NCI-H526 (cell line): Measurements from ENCODE around the gene SLC4A1AP.
A peak's percentile ranks its signal among the peaks of the same experiment; 100 is the strongest.

Experiments used
- DNase-seq, 2 experiments: peaks; one replicate each; lab custom pipeline; 2025; lab: John Stamatoyannopoulos, UW

The SLC4A1AP gene

DNA sequence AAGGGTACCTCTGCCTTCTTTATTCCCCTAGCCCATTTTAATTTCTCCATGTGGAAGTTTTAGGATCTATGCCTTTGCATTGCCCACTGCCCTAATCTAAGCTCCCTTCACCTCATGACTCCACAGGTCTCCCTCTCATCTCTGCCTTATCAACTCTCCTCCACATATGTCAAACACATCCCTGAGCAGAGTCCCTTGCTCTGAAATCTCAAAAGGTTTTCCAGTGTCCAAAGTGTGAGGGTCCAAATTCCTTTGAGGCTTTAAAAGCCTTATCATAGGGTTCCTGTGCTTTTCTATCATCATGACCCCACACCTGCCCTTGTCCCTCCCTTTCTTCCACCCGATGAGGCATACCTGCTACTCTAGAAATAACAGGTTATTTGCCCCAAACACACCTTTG is 38.6 kb downstream of the SLC4A1AP start:
- DNase-seq = no peak

DNA sequence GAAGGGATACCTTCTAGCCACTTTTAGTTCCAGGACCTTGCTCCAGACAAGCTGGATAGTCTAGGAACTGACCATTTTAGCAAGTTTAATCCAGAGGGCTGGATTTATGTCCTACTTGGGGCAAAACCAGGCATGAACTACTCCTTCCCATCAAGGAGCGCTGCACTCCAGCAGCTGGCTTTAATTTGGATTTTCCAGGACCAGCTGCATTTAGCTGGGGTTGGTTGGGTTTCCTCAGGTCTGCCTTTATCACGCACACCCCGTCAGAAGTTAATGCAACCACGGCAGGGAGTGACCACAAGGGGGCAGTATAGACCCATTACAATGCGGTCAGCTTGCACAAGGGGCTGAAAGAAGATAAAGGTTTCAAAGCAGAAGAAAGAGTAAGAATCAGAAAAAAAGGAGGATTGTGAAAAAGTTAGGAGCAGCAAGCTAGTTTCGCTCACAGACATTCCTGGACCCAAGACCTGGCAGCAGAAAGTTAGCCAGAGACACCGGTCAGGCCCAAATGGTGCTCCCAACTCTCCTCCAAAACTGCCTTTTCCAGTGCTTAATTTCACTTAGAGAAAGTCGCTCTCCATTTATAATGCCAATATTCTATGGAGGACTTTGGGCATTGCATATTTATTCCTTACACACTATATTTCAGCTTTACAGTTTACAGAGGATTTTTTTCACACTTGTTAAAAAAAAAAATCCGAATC is 40.1 kb downstream of the SLC4A1AP start:
- peak; percentile 65 to 84 for DNase-seq

DNA sequence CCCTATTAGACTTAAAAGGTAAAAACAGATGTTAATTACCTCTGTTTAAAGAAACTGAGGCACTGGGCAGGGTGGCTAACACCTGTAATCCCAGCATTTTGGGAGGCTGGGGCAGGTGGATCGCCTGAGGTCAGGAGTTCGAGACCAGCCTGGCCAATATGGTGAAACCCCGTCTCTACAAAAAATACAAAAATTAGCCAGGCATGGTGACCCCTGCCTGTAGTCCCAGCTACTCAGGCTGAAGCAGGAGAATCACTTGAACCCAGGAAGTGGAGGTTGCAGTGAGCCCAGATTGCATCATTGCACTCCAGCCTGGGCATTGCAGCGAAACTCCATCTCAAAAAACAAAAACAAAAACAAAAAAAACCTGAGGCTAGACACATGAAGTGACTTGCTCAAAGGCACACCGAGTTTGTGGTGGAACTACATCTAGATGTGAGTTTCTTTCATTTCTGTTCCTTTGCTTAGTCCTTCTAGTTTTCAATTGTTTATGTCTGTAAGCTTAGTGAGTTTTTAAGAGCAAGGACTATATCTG is 40.7 kb downstream of the SLC4A1AP start:
- no peak for DNase-seq

DNA sequence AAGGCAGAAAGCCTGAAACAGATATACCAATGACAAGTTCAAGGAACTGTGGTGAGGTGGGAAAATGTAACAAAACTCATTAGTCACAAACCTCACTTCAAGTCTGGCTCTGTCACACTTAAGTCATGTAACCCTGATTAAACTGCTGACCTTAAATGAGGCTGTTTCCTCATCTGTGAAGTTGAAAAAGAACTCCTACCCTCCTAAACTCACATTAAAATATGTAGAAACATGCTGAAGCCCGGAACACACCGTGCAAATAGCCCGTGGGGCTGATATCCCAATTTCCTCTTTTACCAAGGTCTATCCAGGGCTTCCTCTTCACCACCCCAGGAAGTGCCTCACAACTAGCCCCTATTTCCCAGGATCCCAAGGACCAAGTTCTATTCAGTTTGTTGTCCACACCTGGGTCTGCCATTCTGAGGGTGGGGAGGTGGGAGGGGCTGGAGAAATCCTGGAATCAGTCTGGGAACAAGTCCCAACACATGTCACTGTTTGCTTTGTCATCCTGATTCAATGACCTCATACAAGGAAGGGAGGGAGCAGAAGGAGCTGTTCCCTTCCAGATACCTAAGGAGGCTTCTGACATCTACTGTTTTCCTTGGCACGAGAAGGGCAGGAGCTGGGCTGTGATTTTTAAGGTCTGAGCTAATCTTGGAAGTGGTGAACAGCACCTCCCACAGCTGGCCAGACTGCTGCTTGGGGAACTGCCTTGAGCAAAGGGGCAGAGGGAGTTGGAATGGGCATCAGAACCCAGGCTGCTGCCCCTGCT is 42.3 kb downstream of the SLC4A1AP start:
- peak; percentile 6 to 18 for DNase-seq

DNA sequence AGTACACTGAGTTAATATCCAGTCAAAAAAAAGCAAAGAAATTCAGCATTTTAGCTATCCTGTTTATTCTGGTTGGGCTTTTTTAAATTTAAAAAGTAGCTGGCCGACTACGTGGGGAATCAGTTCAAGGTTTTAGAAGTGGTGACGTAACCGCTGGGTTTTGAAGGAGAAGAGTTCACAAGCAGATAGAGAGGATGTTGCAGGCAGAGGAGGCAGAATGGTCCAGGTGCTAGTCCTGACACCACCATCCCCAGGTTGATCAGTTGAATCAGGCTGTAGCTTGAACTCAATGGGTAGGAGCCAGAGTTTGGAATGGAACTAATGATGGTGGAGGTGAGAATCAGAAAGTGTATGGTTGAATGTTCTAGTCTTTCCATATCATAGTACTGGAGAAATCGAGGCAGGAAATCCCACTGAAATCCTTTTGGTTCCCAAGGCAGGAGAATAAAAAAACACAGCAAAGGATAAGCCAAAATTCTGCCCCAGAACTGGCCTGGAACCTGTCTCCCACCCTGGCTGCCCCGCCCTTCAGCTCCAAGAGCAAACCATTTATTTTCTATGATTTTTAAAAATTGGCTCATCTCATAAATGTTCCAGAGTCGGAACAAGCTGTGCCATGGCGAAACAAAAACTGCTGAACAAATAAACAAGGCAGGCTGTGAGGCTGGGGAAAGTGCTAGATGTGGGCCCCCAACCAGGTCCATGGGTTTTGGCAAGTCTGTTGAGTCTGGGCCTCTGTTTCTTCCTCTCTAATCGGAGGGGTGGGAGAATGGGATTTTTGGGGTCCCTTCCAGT is 44.0 kb downstream of the SLC4A1AP start:
- DNase-seq = no peak

DNA sequence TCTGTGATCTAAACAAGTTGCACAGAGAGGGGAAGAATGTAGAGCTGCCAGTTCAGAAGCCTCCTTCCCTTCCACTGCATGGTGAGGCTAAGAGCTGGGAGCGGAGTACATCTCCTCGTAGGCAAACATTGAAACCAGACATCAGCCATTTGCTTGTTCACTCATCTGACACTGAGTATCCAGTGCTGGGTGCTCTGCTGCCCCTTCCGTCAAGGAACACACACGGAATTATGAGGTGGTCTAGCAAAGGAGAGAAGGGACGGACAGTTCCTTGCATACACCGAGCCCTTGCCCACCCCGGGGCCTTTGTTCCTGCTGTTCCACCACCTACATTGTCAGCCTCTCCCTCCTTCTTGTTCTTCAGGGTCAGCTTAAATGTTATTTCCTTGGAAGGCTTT is 44.6 kb downstream of the SLC4A1AP start:
- no peak for DNase-seq

DNA sequence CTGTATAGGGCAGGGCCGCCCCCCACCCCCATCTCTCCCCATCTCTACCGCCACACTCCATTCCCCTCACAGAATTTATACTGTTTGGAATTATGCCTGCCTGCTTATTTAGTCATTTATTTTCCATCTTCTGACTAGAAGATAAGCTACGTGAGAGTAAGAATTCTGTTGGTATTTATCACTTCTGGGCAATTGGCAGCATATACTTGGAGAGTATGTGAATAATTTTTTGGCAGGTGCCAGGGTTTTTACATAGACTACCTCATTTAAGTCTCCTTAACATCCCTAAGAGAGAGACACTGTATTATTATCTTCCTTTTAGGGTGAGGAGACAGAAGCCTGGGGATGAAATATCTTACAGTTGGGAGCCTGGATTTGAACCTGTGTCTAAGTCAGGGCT is 45.0 kb downstream of the SLC4A1AP start:
- DNase-seq = no peak

DNA sequence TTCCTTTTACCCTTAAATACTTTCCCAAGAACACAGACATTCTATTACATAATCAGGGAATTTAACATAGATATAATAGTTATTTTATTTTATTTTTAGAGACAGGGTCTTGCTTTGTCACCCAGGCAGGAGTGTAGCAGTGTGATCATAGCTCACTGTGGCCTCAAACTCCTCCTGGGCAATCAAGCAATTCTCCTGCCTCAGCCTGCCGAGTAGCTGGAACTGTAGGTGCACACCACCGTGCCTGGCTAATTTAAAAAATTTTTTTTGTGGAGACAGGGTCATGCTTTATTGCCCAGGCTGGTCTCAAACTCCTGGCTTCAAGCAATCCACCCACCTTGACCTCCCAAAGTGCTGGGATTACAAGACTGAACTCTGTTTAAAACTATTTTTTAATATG is 45.6 kb downstream of the SLC4A1AP start:
- DNase-seq = no peak

DNA sequence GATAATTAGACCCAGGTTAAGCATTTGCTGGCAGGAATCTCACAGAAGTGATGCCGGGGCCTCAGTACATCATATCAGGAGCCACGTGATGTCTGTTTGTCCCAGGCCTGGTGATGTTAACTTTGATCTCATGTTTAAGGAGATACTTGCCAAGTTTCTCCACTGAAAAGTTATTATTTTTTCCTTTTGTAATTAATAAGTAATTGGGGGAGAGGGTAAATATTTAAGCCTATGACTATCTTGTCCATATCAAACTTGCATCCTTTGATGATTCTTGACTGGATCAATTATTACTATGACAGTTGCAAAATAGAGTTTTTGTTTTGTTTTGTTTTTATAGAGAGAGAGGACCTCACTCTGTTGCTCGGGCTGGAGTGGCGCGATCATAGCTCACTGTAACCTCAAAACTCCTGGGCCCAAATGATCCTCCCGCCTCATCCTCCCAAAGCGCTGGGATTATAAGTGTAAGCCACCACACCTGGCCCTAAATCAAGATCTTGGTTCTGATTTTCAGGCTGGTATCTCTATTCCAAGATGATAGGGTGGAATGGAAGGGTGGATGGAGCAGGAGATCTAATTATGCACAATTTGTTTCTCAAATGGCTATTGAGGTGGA is 46.4 kb downstream of the SLC4A1AP start:
- no peak for DNase-seq

DNA sequence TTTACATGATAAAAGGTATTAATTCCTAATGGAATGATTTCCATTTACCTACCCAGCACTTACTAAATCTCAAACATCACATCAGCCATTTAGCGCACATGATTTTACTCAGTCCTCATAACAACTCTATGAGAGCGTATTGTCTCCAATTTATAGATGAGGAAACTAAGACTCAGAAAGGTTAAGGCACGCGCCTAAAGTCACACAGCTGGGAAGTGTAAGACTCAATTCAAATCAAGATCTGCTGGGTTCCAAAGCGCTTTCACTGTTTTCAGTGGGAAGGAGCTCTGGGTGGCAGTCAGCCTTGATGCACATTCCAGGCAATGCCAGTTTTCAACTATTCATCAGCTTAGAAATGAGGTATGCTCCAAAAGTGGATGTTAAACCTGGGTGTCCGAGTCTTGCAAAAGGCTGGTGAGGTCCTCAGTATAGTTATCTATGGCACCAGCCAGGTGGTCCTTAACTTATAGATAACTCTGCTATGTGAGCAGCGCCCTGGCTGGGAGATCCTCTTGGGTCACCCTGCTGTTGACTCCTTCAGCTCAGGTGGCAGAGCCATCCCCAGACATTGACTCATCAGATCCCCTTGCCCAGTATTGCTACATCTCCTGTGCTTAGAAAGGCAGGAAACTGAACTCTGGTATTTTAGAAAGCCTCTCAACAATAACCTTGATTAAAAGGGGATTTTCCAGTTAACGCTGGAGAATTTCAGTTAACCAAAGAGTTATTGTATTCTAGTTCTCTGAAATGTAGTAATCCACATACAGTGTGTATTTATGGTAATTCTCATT is 47.1 kb downstream of the SLC4A1AP start:
- DNase-seq = no peak

DNA sequence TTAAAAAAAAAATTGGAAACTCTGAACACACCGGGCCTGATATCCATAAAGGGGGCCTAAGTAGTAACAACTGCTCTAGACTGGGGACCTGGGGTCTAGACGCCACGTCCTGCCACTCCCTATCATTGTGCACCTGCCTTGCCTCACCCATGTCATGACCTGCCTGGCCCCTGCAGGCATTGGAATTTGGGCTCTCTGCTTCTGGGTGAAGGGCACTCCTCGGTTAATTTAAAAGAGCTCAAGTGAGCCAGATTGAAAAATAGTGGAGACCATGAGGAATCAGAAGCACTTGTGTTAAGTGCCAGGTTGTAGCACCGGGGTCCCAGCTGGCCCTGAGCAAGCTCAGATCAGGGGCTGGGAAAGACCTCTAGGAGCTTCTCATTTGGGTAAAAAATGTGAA is 48.1 kb downstream of the SLC4A1AP start:
- DNase-seq = no peak

DNA sequence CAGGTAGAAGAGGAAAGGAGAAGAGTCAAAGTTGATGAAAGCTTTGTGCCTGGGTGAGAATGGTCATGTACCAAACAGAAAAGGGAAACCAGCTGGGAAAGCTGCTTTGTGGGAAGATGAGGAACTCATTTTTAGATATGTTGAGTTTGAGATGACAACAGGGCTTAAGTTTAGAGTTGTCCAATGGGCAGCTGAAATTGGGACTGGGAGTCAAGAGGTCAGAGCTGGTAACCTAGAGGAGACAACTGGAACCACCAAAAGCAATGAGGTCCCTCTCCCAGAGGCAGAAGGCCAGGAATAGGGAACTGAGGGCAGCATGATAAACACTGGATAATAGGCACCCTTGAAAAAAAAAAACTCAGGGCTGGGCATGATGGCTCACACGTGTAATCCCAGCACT is 48.8 kb downstream of the SLC4A1AP start:
- no peak for DNase-seq

DNA sequence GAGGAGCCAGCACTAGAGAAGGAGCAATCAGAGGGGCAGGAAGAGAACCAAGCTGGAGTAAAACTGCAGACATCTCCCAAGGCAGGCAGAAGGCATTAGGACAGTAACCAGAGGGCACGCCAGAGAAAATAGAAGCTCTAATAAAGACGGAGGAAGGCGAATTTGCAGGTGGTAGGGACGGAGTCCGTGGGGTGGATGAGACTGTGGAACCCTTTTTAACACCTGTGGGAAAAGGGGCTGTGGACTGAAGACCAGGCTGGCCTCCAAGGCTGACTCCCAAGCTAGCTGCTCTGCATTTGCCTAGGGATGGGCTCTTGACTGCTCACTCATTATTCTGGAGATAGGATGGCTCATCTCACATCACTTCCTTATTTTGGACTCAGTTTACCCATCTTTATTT is 49.5 kb downstream of the SLC4A1AP start:
- DNase-seq = no peak

DNA sequence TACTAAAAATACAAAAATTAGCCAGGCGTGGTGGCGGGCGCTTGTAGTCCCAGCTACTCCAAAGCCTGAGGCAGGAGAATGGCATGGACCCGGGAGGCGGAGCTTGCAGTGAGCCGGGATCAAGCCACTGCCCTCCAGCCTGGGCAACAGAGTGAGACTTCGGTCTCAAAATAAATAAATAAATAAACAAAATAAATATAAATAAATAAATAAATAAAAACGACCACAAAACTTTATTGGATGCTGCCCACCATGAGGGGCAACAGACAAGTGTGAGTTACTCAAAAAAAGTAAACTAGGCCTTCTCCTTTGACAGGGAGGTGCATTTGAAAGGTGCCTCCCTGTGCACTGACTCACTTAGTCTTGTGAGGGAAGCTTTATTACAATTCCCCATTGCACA is 50.4 kb downstream of the SLC4A1AP start:
- DNase-seq = no peak

DNA sequence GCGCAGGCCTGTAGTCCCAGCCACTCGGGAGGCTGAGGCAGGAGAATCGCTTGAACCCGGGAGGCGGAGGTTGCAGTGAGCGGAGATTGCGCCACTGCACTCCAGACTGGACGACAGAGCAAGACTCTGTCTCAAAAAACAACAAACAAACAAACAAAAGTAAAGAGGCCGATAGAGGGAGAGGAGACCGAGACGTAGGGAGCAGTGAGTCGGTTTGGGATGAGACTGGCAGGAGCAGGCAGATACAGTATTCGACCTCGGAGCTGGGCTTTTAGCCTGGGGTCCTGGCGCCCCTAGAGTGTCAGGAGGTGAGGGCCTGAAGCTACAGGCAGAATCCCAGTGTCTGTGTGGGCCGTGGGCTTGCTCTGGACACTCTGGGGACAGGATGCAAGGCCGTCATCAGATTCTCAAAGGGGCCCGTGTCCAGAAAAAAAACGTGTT is 51.2 kb downstream of the SLC4A1AP start:
- no peak for DNase-seq

DNA sequence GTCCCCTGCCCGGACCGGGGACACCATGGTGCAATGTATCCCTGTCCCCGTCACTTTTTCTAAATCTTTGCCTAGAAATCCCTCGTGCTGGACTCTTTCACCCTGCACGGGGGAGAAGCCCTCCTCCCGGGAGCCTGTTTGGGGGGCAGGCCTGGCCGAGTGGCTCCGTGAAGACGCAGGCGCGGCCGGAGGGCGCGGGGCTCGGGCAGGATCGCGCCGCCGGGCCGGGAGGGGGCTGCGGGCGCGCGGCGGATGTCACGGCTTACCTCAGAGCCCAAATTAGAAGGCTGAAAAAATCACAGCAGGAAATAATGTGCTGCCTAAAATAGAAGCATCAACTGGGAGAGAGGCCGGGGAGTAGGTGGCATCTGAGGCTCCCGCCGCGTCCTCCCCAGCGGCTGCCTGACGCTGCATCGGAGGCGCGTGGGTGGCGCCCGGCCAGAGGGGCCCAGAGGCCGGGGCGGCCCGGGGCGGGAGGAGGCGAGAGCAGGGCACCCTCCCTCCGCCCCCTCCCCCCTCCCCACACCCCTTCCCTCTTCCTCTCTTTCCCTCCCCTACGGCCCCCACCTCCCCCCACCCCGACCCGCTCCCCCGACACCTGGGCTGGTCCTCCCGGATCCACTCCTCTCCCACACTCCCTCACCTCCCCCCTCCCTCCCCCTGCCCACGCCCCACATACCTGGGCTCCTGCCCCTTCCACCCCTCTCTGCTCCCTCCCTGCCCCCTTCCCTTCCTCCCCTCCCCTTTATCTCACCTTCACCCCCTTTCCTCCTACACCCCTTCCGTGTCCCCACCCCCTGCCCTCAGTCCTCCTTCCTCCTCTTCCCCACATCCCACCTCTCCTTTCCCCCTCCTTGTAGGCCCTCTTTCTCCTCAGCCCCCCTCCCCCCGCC is 51.9 kb downstream of the SLC4A1AP start:
- DNase-seq = peak in 1 of 2 experiments; percentile 29

DNA sequence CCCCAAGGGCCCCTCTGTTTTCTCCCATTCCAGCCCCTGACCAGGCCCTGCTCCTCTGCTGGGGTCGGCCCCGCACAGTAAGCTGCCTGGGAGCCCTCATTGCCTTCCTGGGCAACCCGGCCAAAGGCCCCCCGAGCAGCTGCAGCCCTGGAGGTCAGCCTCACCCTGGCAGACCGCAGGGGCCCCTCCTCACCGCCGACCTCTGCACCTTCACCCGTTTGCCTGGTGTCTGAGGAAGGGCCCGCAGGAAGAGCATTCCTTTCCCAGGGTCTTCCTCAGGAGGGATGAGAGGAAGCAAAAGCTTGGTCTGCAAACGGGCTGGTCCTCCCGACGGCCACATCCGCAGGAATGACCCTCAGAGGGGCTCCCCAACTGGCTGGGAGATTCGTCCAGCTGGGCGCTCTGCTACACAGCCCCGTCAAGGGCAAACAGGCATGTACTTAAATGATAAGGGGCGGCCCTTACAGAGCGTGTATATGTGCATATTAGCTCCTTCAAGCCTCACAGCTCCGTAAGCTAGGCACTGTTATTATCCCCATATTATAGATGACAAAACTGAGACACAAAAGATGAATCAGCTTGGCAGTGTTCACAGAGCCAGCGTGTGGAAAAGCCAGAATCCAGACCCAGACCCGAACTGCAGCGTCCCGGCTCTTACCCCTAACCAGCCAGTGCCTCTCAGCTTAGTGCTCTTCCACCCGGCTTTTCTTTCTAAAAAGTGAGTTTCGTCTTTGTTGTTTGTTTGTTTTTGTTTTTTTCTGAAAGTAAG is 52.8 kb downstream of the SLC4A1AP start:
- DNase-seq = no peak

DNA sequence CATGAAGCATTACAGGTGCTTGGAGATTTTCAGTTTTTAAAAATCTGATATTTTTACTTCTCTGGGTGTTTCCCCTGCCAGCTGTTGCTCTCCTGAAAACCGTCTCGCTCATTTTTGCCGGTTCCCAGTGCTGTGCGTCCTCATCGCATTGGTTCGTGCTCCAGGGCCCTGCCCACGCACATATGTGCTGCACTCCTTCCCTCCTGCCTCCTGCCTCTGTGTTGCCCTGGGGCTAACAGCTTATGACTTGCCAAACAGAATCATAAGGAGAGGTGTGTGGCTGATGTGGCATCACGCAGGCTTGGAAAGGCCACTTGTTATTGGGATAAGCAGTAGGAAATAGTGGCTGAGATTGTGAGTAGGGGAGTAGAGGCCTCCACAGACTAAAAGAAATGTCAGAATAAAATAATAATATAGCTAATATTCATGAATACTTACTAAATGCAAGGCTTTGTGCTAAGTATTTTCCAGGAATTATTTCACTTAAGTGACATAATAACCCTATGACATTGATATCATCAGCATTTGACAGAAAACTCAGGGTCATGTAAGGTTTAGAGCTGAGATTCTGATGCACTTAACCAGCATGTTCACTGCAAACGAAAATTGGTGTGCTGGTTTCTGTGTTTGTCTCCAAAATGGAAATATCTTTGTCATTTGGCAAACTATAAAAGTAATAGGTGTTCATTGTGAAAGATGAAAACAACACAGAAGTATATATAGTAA is 53.5 kb downstream of the SLC4A1AP start:
- DNase-seq = no peak
